ENCODE data around the gene LHX5.

The LHX5 gene

GRCh38 chr12:113445544-113446171 lies 26.0 kb downstream of the LHX5 start:
- H3K27ac ChIP-seq, result no peak overlapping the region
- TF ChIP-seq ZFX (IDR thresholded peaks at IDR 0.05; ENCODE audit: borderline replicate concordance) (no peak), CTCF (IDR thresholded peaks at IDR 0.05) (no peak)

GRCh38 chr12:113443030-113443539 lies 28.6 kb downstream of the LHX5 start:
- no peak for TF ChIP-seq ZFX (IDR thresholded peaks at IDR 0.05; ENCODE audit: borderline replicate concordance)
- no peak overlapping the region for H3K27ac ChIP-seq

- TF ChIP-seq CTCF (IDR thresholded peaks at IDR 0.05) (no peak), ZFX (IDR thresholded peaks at IDR 0.05; ENCODE audit: borderline replicate concordance) (no peak)
- no peak overlapping the region for H3K27ac ChIP-seq
These were observed 30.5 kb downstream of the LHX5 start for GRCh38 chr12:113440947-113441782.

- no peak overlapping the region for H3K27ac ChIP-seq
- no peak for TF ChIP-seq CTCF (IDR thresholded peaks at IDR 0.05)
- no peak for TF ChIP-seq ZFX (IDR thresholded peaks at IDR 0.05; ENCODE audit: borderline replicate concordance)
These were observed 31.3 kb downstream of the LHX5 start for GRCh38 chr12:113440336-113440735.

GRCh38 chr12:113439606-113440030 lies 32.1 kb downstream of the LHX5 start:
- TF ChIP-seq ZFX (IDR thresholded peaks at IDR 0.05; ENCODE audit: borderline replicate concordance) (no peak), CTCF (IDR thresholded peaks at IDR 0.05) (peak; percentile 96)
- no peak overlapping the region for H3K27ac ChIP-seq

- H3K27ac ChIP-seq, result no peak overlapping the region
- no peak for TF ChIP-seq CTCF (IDR thresholded peaks at IDR 0.05)
These were observed 32.4 kb downstream of the LHX5 start for GRCh38 chr12:113439301-113439597.

GRCh38 chr12:113438523-113439300 lies 33.0 kb downstream of the LHX5 start:
- H3K27ac ChIP-seq, result no peak overlapping the region

More at GRCh38 chr12:113438523-113439300, 33.0 kb downstream of the LHX5 start:
- no peak for TF ChIP-seq CTCF (IDR thresholded peaks at IDR 0.05)
- no peak for TF ChIP-seq ZFX (IDR thresholded peaks at IDR 0.05; ENCODE audit: borderline replicate concordance)
